SIG-M5 treated with dmso at 0.1 percent for 504 hours (cell line): ENCODE measurements around the gene ZNF662.
A peak's percentile ranks its signal among the peaks of the same experiment; 100 is the strongest.

Source experiments
- DNase-seq: peaks from one replicate; lab custom pipeline; 2025; ENCODE audit not compliant: unreplicated experiment; lab: John Stamatoyannopoulos, UW

The ZNF662 gene

GRCh38 chr3:42935472-42935871 is 29.5 kb downstream of the ZNF662 start:
- no peak for DNase-seq

DNA sequence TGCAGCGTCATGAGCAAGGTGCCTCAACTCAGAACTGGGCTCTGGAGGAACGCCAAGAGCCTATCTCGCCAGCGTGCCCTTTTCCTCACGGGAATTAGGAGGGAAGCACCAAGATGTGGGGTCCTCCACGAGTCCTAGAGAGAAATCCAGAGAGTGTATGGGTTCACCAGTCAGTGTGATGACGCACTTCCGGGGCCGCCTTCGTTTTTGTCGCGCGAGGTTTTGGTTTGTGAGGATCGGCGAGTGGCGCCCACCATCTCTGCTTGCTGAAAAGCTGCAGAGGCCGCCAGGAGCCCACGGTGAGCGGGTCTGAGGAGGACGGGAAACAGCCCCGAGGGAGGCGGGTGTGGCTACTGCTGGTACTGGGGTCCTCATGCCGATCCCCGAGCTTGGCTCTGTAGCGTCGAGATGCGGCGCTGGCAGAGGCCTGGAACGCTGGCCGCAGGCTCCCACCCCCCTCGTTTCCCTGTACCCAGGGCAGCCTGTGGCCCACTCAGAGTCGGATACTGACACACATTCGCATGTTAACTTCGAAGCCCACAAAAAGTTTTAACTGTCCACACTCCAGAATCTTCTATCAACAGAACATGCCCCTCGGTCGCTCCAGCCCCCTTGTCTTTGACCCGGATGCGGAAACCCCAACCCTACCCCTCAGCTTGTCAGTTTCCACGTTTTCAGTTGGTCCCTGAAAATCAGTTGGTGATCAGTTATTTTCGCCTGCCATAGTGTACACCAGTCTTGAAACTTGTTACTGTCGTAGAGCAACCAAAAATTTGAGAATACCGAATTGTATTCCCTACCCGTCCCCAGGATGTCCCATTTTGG is 30.4 kb downstream of the ZNF662 start:
- no peak for DNase-seq

DNA sequence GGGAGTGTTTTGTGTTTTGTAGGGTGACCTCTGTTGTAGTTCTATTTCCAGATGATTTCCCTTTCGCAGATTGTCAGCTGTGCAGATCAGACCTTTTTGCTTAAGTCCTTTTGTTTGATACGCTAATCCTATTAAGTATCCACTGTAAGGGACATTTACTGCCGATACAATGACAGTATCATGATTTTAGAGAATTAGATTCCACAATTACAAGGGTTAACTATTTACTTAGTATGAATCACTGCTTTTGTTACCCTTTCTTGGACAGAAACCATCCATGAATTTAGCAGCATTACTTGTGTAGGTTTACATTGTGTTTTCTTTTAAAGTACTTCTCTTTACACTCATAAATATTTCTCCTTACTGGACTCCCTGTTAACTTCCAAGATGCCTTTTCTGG is 31.4 kb downstream of the ZNF662 start:
- no peak for DNase-seq

DNA sequence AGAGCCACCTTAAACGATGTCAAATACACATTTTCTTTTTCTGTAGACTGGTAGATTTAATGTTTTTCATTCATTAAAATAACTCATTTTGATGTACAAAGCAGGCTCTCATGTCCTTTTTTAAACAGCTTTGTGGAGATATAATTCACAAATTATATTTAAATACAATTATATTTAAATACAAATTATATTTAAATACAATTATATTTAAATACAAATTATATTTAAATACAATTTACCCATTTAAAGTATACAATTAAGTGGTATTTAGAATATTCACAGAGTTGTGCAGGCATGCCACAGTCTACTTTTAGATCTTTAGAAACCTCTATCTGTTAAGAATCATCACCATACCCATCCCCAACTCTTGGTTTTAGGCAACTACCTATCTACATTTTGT is 36.8 kb downstream of the ZNF662 start:
- no peak for DNase-seq

GRCh38 chr3:42946050-42946449 is 40.1 kb downstream of the ZNF662 start:
- no peak for DNase-seq

- DNase-seq = no peak
Observed at GRCh38 chr3:42957573-42957972, 51.6 kb downstream of the ZNF662 start.

DNA sequence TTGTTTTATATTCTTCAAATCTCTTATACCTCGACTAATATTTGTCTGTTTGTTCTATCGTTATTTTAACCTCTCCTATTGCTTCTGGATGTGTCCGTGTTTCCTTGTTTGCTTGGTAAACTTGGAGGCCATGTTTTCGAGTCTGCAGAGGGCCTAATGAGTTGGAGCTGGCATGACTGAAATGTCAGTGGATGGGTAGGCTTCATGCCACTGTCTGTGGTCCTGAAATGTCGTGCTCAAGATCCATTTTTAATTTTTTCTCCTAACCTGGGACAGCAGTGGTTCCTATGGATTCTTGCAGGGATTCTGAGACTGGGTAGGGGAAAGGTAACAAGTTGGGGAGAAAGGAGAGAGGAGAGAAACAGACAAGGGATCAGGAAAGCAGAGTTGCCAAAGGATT is 54.3 kb downstream of the ZNF662 start:
- no peak for DNase-seq

DNA sequence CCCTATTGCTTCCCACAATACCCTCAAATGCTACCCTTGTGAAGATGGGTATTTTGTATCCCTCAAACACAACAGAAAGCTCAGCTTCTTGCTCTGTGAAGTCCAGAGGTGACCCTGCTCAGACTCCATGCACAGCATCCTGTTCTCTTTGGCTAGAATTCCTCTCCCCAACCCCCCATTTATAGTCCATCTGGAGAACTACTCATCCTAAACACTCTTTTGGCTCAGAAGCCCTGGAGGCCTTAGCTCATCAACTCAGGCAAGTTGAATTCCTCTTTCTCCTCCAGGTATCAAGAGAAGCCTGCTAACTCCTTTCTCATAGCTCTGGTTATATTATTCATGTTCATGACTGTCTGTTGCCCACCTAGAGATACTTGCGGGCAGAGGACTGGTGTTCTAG is 54.8 kb downstream of the ZNF662 start:
- no peak for DNase-seq

DNA sequence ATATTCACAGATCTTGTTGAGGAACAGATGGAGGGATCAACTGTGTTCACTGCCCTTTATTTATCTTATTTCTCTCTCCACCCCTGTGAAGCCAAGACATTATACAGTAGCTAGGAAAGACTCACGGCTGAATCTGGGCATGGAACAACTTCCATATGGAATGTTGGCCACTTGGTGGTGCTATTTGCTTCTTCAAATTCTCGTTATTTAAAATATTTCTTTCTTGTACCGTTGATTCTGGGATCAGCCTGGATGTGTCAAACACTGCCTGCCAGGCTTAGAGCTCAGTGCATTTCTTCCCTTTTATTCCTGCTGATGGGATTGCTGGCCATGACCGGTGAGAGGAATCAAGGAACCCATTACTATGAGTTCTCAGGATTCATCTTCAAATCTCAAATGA is 55.7 kb downstream of the ZNF662 start:
- DNase-seq = peak; percentile 32

- DNase-seq = no peak
Observed at GRCh38 chr3:42963269-42963668, 57.3 kb downstream of the ZNF662 start.

GRCh38 chr3:42964266-42964665 is 58.3 kb downstream of the ZNF662 start:
- DNase-seq = no peak
